ENCODE measurements around the gene FRMD5.

- TF ChIP-seq MAX (IDR thresholded peaks at IDR 0.05) (no peak), SIN3A (IDR thresholded peaks at IDR 0.05; ENCODE audit: low read depth) (no peak), POLR2A (IDR thresholded peaks at IDR 0.05; ENCODE audit: borderline replicate concordance, extremely low read depth, insufficient read depth, insufficient read length) (no peak), CTCF (IDR thresholded peaks at IDR 0.05 in 2 of 3, conservative IDR thresholded peaks at IDR 0.05 in 1 of 3; ENCODE audit: borderline replicate concordance in 1 of 3, insufficient read depth in 1 of 3, low read depth in 2 of 3, low read length in 2 of 3) (no peak), YY1 (IDR thresholded peaks at IDR 0.05; ENCODE audit: extremely low read depth, insufficient replicate concordance, low read depth, low read length) (no peak), POLR2AphosphoS5 (IDR thresholded peaks at IDR 0.05; ENCODE audit: low read depth, low read length) (no peak)
These were observed 340.3 kb downstream of the FRMD5 start for GRCh38 chr15:43854801-43855200.
